Amygdala (tissue), 56 donors: ENCODE data around the gene CLCN6.

Source experiments
- DNase-seq, 56 donors: peaks; one replicate each; lab custom pipeline; 2025; lab: John Stamatoyannopoulos, UW

Gene CLCN6

GRCh38 chr1:11874258-11874562 is 68.2 kb downstream of the CLCN6 start:
- no peak for DNase-seq

- DNase-seq, result no peak
These were observed 68.6 kb downstream of the CLCN6 start for GRCh38 chr1:11874624-11875023.

GRCh38 chr1:11875094-11875493 is 69.1 kb downstream of the CLCN6 start:
- no peak for DNase-seq

- no peak for DNase-seq
These were observed 71.1 kb downstream of the CLCN6 start for GRCh38 chr1:11877074-11877473.

GRCh38 chr1:11878081-11878890 is 72.3 kb downstream of the CLCN6 start:
- DNase-seq, result no peak

- no peak for DNase-seq
These were observed 72.8 kb downstream of the CLCN6 start for GRCh38 chr1:11878891-11879190.

GRCh38 chr1:11879311-11880180 is 73.6 kb downstream of the CLCN6 start:
- no peak for DNase-seq

GRCh38 chr1:11880181-11880575 is 74.2 kb downstream of the CLCN6 start:
- no peak for DNase-seq

GRCh38 chr1:11880911-11881748 is 75.1 kb downstream of the CLCN6 start:
- peak in 27 of 56 donors; percentile 6 to 74 (median 20) for DNase-seq

- DNase-seq, result no peak
These were observed 75.9 kb downstream of the CLCN6 start for GRCh38 chr1:11881749-11882441.

GRCh38 chr1:11882814-11883538 is 77.0 kb downstream of the CLCN6 start:
- DNase-seq, result no peak

GRCh38 chr1:11885916-11886315 is 79.9 kb downstream of the CLCN6 start:
- no peak for DNase-seq

GRCh38 chr1:11886986-11887665 is 81.1 kb downstream of the CLCN6 start:
- DNase-seq, result no peak

- DNase-seq, result no peak
These were observed 81.6 kb downstream of the CLCN6 start for GRCh38 chr1:11887666-11888007.

- no peak for DNase-seq
These were observed 82.3 kb downstream of the CLCN6 start for GRCh38 chr1:11888206-11888876.

- DNase-seq, result no peak
These were observed 82.9 kb downstream of the CLCN6 start for GRCh38 chr1:11888877-11889208.

GRCh38 chr1:11891433-11892186 is 85.6 kb downstream of the CLCN6 start:
- no peak for DNase-seq
